Progenitor cell of endocrine pancreas (in vitro differentiated cells): Measurements from ENCODE around the gene RAD51D. TPM values are rescaled to one million over a fixed set of nuclear protein-coding genes. Genes with fewer than 3 reads are reported as not detected.

Experiments used
- DNase-seq: peaks from one replicate; pipeline ENCODE4 v3.0.0; 2021; ENCODE audit warnings: low spot score; ENCODE audit not compliant: unreplicated experiment
- H3K27ac Mint-ChIP-seq: 2 replicates; pipeline ENCODE4 v1.8.0; 2021; ENCODE audit warnings: mild to moderate bottlenecking, moderate library complexity, mixed read lengths
- H3K27me3 Mint-ChIP-seq: 2 replicates; pipeline ENCODE4 v1.8.0; 2021; ENCODE audit warnings: mixed read lengths
- H3K36me3 Mint-ChIP-seq: 2 replicates; pipeline ENCODE4 v1.8.0; 2022; ENCODE audit warnings: mixed read lengths; ENCODE audit not compliant: insufficient read depth
- H3K4me1 Mint-ChIP-seq: 2 replicates; pipeline ENCODE4 v1.8.0; 2021; ENCODE audit warnings: low read depth, mixed read lengths
- H3K4me3 Mint-ChIP-seq: 2 replicates; pipeline ENCODE4 v1.8.0; 2021; ENCODE audit warnings: low read depth, mild to moderate bottlenecking, moderate library complexity, mixed read lengths
- H3K9me3 Mint-ChIP-seq: 2 replicates; pipeline ENCODE4 v1.8.0; 2021; ENCODE audit warnings: low read depth, mixed read lengths
- CTCF ChIP-seq: fragments of 200-600 bp; sonication (generic); IDR thresholded peaks from one replicate; pipeline ENCODE4 v1.5.0; 2021; ENCODE audit warnings: antibody characterized with exemption, mild to moderate bottlenecking; ENCODE audit not compliant: unreplicated experiment
- total RNA-seq: library from RNA; stranded (reverse); gene quantifications from 2 replicates; pipeline ENCODE4 v1.2.1, GENCODE V29; 2021

Gene RAD51D
- total RNA-seq, 1 donor from 2014 or later, result 16.0 TPM

GRCh38 chr17:35087731-35088355 lies 31.8 kb downstream of the RAD51D start:
- no peaks in the 10 kb centered on the region for H3K27me3 Mint-ChIP-seq
- peak; percentile 10 for DNase-seq
- peaks cover 48% of the 10 kb centered on the region for H3K4me1 Mint-ChIP-seq
- no peaks in the 10 kb centered on the region for H3K36me3 Mint-ChIP-seq
- H3K27ac Mint-ChIP-seq, result peak overlapping the region; percentile 97
- no peaks in the 10 kb centered on the region for H3K9me3 Mint-ChIP-seq
- H3K4me3 Mint-ChIP-seq, result peak overlapping the region; percentile 94
- TF ChIP-seq CTCF, result no peak

- Mint-ChIP-seq H3K9me3 (no peaks in the 10 kb centered on the region), H3K27ac (peak overlapping the region; percentile 97), H3K4me1 (peaks cover 47% of the 10 kb centered on the region), H3K4me3 (peak overlapping the region; percentile 94), H3K27me3 (no peaks in the 10 kb centered on the region), H3K36me3 (no peaks in the 10 kb centered on the region)
- TF ChIP-seq CTCF, result no peak
- no peak for DNase-seq
Measured at GRCh38 chr17:35086931-35087573, 32.6 kb downstream of the RAD51D start.

GRCh38 chr17:35086164-35086563 lies 33.5 kb downstream of the RAD51D start:
- Mint-ChIP-seq H3K4me1 (peaks cover 43% of the 10 kb centered on the region), H3K36me3 (no peaks in the 10 kb centered on the region), H3K27ac (peak overlapping the region; percentile 97), H3K9me3 (no peaks in the 10 kb centered on the region), H3K4me3 (peak overlapping the region; percentile 16), H3K27me3 (no peaks in the 10 kb centered on the region)
- no peak for DNase-seq
- no peak for TF ChIP-seq CTCF

GRCh38 chr17:35084987-35085386 lies 34.7 kb downstream of the RAD51D start:
- peaks cover 46% of the 10 kb centered on the region for H3K4me1 Mint-ChIP-seq
- no peaks in the 10 kb centered on the region for H3K36me3 Mint-ChIP-seq
- no peak for TF ChIP-seq CTCF
- no peak overlapping the region for H3K4me3 Mint-ChIP-seq
- H3K9me3 Mint-ChIP-seq, result no peaks in the 10 kb centered on the region
- DNase-seq, result no peak
- no peaks in the 10 kb centered on the region for H3K27me3 Mint-ChIP-seq
- H3K27ac Mint-ChIP-seq, result peak overlapping the region; percentile 16

GRCh38 chr17:35083071-35083470 lies 36.6 kb downstream of the RAD51D start:
- no peak for DNase-seq
- Mint-ChIP-seq H3K9me3 (no peaks in the 10 kb centered on the region), H3K4me1 (peaks cover 49% of the 10 kb centered on the region), H3K27ac (no peak overlapping the region), H3K4me3 (no peak overlapping the region), H3K27me3 (no peaks in the 10 kb centered on the region), H3K36me3 (no peaks in the 10 kb centered on the region)
- no peak for TF ChIP-seq CTCF
